DND-41 (cell line): ENCODE results near the gene VOPP1.

ENCODE experiments used
- ATAC-seq: fragments of 200-7000 bp; cut with Tn5 transposase; 3 replicates; pipeline ENCODE4 v1.9.1; 2021; ENCODE audit warnings: low read depth; ENCODE audit not compliant: insufficient read depth
- DNase-seq: peaks from one replicate; pipeline ENCODE4 v3.0.0-alpha.2; 2020
- H2AFZ ChIP-seq: 2 replicates; pipeline ENCODE4 v1.6.0; 2012; ENCODE audit warnings: low read depth, low read length
- H3K27ac ChIP-seq: 2 replicates; pipeline ENCODE4 v1.5.1; 2012; ENCODE audit warnings: low read length, inconsistent platforms
- H3K27me3 ChIP-seq: fragments of 200-600 bp; sonication (generic); 2 replicates; pipeline ENCODE4 v1.6.0; 2012; ENCODE audit warnings: low read length, mild to moderate bottlenecking, inconsistent platforms; ENCODE audit not compliant: insufficient read depth, poor library complexity
- H3K36me3 ChIP-seq: 2 replicates; pipeline ENCODE4 v1.5.1; 2012; ENCODE audit warnings: low read length, inconsistent platforms; ENCODE audit not compliant: insufficient read depth
- H3K4me1 ChIP-seq: 2 replicates; pipeline ENCODE4 v1.5.1; 2012; ENCODE audit warnings: mild to moderate bottlenecking, low read length; ENCODE audit not compliant: insufficient read depth
- H3K4me2 ChIP-seq: 2 replicates; pipeline ENCODE4 v1.6.0; 2012; ENCODE audit warnings: mild to moderate bottlenecking, moderate library complexity, low read length, inconsistent platforms; ENCODE audit not compliant: insufficient read depth
- H3K4me3 ChIP-seq, 2 experiments: fragments of 200-600 bp in 1 of 2; shearing (Covaris generic) in 1 of 2; 2 replicates each; pipeline ENCODE4 v1.5.1; 2012 to 2016; ENCODE audit warnings: inconsistent platforms in 2 of 2, low read length in 2 of 2, mild to moderate bottlenecking in 2 of 2, low read depth in 1 of 2, moderate library complexity in 1 of 2
- H3K79me2 ChIP-seq: 2 replicates; pipeline ENCODE4 v1.6.0; 2012; ENCODE audit warnings: low read length, inconsistent platforms; ENCODE audit not compliant: insufficient read depth
- H3K9ac ChIP-seq: 2 replicates; pipeline ENCODE4 v1.6.0; 2012; ENCODE audit warnings: low read depth, mild to moderate bottlenecking, inconsistent platforms, low read length, moderate library complexity
- H3K9me3 ChIP-seq: 2 replicates; pipeline ENCODE4 v1.5.1; 2012; ENCODE audit warnings: low read length, moderate library complexity, mild to moderate bottlenecking, inconsistent platforms; ENCODE audit not compliant: insufficient read depth, severe bottlenecking
- H4K20me1 ChIP-seq: 2 replicates; pipeline ENCODE4 v1.6.0; 2012; ENCODE audit warnings: low read length; ENCODE audit not compliant: insufficient read depth
- EZH2 ChIP-seq: IDR thresholded peaks from 3 replicates; pipeline ENCODE4 v1.6.1; 2012; ENCODE audit warnings: borderline replicate concordance, low read depth, mild to moderate bottlenecking, moderate library complexity, low read length, inconsistent platforms; ENCODE audit not compliant: severe bottlenecking
- TF ChIP-seq, protein P1 (sequence below): IDR thresholded peaks from 2 replicates; pipeline ENCODE4 v1.5.1; 2012; ENCODE audit warnings: borderline replicate concordance, low read length, moderate library complexity, mild to moderate bottlenecking; ENCODE audit not compliant: poor library complexity, severe bottlenecking; ENCODE audit errors: extremely low read depth

Gene VOPP1

DNA sequence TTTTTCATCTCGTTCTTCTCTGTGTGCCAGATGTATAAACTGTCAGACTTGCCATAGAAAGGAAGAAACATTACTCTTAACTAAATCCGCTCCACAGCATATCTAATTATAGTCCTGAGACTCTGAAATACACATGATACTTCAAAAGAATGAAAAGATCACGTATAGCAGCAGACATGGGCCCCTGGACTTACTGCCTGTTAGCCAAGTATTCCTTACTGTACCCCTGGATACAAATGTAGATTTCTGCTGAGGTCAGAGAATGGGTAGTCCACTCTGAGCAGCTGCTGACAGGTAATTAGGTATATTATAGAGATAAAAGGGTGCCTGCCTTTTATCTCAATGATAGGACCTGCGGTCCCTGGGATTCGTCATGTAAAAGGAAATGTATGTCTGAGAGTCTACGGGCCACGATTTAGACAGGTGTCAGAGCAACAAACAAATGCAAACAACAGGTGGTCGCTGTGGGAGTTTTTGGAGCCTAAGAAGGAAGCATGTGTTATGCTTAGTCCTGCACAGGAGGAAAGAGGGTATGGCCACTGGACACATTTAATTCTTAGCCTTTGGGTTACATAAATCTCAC lies 69.4 kb downstream of the VOPP1 start:
- H3K27ac ChIP-seq = no peak overlapping the region; the same call in 1 of the 2 replicates
- TF ChIP-seq, protein P1, sequence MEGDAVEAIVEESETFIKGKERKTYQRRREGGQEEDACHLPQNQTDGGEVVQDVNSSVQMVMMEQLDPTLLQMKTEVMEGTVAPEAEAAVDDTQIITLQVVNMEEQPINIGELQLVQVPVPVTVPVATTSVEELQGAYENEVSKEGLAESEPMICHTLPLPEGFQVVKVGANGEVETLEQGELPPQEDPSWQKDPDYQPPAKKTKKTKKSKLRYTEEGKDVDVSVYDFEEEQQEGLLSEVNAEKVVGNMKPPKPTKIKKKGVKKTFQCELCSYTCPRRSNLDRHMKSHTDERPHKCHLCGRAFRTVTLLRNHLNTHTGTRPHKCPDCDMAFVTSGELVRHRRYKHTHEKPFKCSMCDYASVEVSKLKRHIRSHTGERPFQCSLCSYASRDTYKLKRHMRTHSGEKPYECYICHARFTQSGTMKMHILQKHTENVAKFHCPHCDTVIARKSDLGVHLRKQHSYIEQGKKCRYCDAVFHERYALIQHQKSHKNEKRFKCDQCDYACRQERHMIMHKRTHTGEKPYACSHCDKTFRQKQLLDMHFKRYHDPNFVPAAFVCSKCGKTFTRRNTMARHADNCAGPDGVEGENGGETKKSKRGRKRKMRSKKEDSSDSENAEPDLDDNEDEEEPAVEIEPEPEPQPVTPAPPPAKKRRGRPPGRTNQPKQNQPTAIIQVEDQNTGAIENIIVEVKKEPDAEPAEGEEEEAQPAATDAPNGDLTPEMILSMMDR = no peak
- TF ChIP-seq EZH2 = no peak
- H2AFZ ChIP-seq = no peak overlapping the region
- peaks cover 76% of the 10 kb centered on the region for H4K20me1 ChIP-seq
- H3K27me3 ChIP-seq = no peaks in the 10 kb centered on the region
- H3K9me3 ChIP-seq = no peaks in the 10 kb centered on the region
- H3K4me2 ChIP-seq = no peak overlapping the region
- no peak for ATAC-seq
- peaks cover 53% of the 10 kb centered on the region for H3K36me3 ChIP-seq
- no peak overlapping the region for H3K4me3 ChIP-seq
- no peaks in the 10 kb centered on the region for H3K4me1 ChIP-seq
- peaks cover 88% of the 10 kb centered on the region for H3K79me2 ChIP-seq
- DNase-seq = no peak
- no peak overlapping the region for H3K9ac ChIP-seq

DNA sequence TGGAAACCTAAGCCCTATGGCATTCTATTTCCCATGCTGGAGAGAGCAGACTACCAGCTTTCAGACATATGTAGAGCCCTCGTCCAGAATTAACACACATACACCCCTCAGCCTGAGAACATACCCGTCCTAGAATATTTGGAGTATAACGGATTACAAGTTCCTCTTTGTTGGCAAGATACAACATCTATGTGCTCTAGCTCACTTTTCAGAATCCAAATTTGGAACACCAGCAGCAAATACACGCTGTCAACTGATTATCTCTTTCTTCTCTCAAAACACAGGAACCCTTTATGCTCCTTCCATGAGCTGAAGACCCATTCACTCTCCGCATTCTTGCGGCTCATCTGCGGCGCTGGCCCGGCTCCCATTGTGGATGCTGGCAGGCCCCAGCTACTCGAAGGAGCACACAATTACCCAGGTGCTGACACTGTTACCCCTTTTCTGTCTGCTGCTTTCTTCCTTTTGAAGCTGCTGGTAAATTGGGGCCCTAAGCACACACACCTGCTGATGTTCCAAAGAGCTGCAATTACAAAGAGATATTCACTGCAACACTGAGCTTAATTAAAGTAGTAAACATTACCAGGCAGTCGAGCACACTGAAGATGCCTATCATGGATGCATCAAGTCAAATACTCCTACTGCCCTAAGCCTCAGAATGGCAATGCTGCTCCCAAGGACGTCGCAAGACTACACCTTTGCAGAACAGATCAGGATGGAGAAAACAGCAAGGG lies 70.0 kb downstream of the VOPP1 start:
- TF ChIP-seq, protein P1 = no peak
- TF ChIP-seq EZH2 = no peak
- peaks cover 79% of the 10 kb centered on the region for H4K20me1 ChIP-seq
- no peak overlapping the region for H3K4me3 ChIP-seq
- no peaks in the 10 kb centered on the region for H3K9me3 ChIP-seq
- H3K4me2 ChIP-seq = no peak overlapping the region
- no peaks in the 10 kb centered on the region for H3K27me3 ChIP-seq
- no peaks in the 10 kb centered on the region for H3K4me1 ChIP-seq
- no peak overlapping the region for H3K9ac ChIP-seq
- H3K36me3 ChIP-seq = peaks cover 54% of the 10 kb centered on the region
- no peak for DNase-seq
- H3K27ac ChIP-seq = no peak overlapping the region
- no peak overlapping the region for H2AFZ ChIP-seq
- no peak for ATAC-seq
- H3K79me2 ChIP-seq = peaks cover 87% of the 10 kb centered on the region

DNA sequence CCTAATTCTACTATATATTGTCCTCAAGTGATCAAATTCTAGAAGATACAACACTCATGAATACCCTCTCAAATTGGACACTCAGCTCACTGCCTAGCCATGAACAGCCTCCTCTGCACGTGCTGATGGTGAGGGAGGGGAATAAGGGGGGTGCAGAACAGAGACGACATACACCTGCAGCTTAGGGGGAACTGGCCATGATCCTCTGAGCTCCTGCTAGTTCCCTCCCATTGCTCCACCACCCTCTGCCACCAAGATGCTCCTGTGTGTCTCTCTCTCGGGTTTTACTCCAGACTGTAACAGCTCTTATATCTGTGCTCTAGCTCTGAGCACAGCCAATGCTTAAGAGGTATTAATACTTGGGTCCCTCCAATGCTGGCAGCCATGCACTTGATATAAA lies 70.7 kb downstream of the VOPP1 start:
- Histone ChIP-seq H3K36me3 (peaks cover 61% of the 10 kb centered on the region), H3K9ac (no peak overlapping the region), H3K27ac (no peak overlapping the region), H3K9me3 (no peaks in the 10 kb centered on the region), H3K4me2 (no peak overlapping the region), H2AFZ (no peak overlapping the region), H4K20me1 (peaks cover 78% of the 10 kb centered on the region), H3K79me2 (peaks cover 81% of the 10 kb centered on the region), H3K4me1 (no peaks in the 10 kb centered on the region), H3K4me3 (no peak overlapping the region), H3K27me3 (no peaks in the 10 kb centered on the region)
- ATAC-seq (no peak), DNase-seq (no peak)
- TF ChIP-seq, protein P1 = no peak
- no peak for TF ChIP-seq EZH2
